H1 (cell line): Measurements from ENCODE around the gene EPHB1. TPM values are rescaled to one million over a fixed set of nuclear protein-coding genes. Genes with fewer than 3 reads are reported as not detected.

ENCODE experiments used
- CTCF ChIA-PET: fragments of 300-600 bp; sonication (Branson Sonifier 250); formaldehyde crosslinking; loops from one replicate; lab custom pipeline; 2021; ENCODE audit not compliant: partially characterized antibody; lab: Charles Lee
- POLR2A ChIA-PET: fragments of 300-600 bp; sonication (Branson Sonifier 250); formaldehyde crosslinking; loops from one replicate; lab custom pipeline; 2021; ENCODE audit warnings: inconsistent platforms; ENCODE audit not compliant: partially characterized antibody; lab: Charles Lee
- DNase-seq, 2 experiments: peaks; one replicate each; pipeline versions ENCODE4 v3.0.0 to v3.0.0-alpha.2; 2010 to 2022; ENCODE audit warnings: low spot score in 2 of 2, low read depth in 1 of 2, mixed read lengths in 1 of 2
- FAIRE-seq: peaks from 2 replicates; lab custom pipeline; 2011; peaks lifted over from hg19 to GRCh38; lab: Jason Lieb, UNC
- H2AFZ ChIP-seq: 2 replicates; pipeline ENCODE4 v1.8.1; 2012; ENCODE audit warnings: low read length, inconsistent platforms
- H2AK5ac ChIP-seq: 2 replicates; pipeline ENCODE4 v1.6.1; 2013; ENCODE audit warnings: low read depth, low read length
- H2BK120ac ChIP-seq: replicated peaks from 2 replicates; pipeline ENCODE3; 2013; ENCODE audit warnings: low read depth, low read length, inconsistent platforms
- H2BK12ac ChIP-seq: 2 replicates; pipeline ENCODE4 v1.6.1; 2013; ENCODE audit warnings: low read depth, low read length
- H2BK15ac ChIP-seq: 2 replicates; pipeline ENCODE4 v1.6.1; 2013; ENCODE audit warnings: low read length
- H2BK20ac ChIP-seq: 2 replicates; pipeline ENCODE4 v1.6.1; 2013; ENCODE audit warnings: low read length
- H2BK5ac ChIP-seq: 2 replicates; pipeline ENCODE4 v1.6.1; 2013; ENCODE audit warnings: low read depth, low read length
- H3K14ac ChIP-seq: 2 replicates; pipeline ENCODE4 v1.6.1; 2013; ENCODE audit warnings: inconsistent platforms; ENCODE audit not compliant: insufficient read length
- H3K18ac ChIP-seq: 2 replicates; pipeline ENCODE4 v1.6.1; 2013; ENCODE audit warnings: low read length; ENCODE audit errors: extremely low read depth
- H3K23ac ChIP-seq: 2 replicates; pipeline ENCODE4 v1.6.1; 2013; ENCODE audit warnings: inconsistent platforms; ENCODE audit not compliant: insufficient read length
- H3K23me2 ChIP-seq: 2 replicates; pipeline ENCODE4 v1.6.1; 2013; ENCODE audit warnings: low read depth, low read length
- H3K27ac ChIP-seq: 2 replicates; pipeline ENCODE4 v1.6.1; 2011; ENCODE audit warnings: low read depth, low read length, inconsistent platforms
- H3K27me3 ChIP-seq, 4 experiments: replicated peaks in 1 of 4; 1 replicate in 1 of 4; 2 replicates in 3 of 4; pipeline versions ENCODE4 v1.6.1 to v1.8.1; 2011 to 2013; ENCODE audit warnings: low read length in 3 of 4, mild to moderate bottlenecking in 3 of 4, inconsistent platforms in 2 of 4, mixed read lengths in 2 of 4, moderate library complexity in 1 of 4; ENCODE audit not compliant: control insufficient read depth in 3 of 4, insufficient read depth in 3 of 4; ENCODE audit errors: extremely low read depth in 1 of 4
- H3K36me3 ChIP-seq, 4 experiments: 2 replicates each; pipeline versions ENCODE4 v1.6.1 to v1.8.1; 2011 to 2013; ENCODE audit warnings: mild to moderate bottlenecking in 4 of 4, low read length in 3 of 4, moderate library complexity in 2 of 4, control low read depth in 1 of 4, inconsistent platforms in 1 of 4; ENCODE audit not compliant: insufficient read depth in 4 of 4, control insufficient read depth in 2 of 4
- H3K4ac ChIP-seq: replicated peaks from 2 replicates; pipeline ENCODE3; 2013; ENCODE audit warnings: low read length, low read depth, mixed read lengths, inconsistent platforms; ENCODE audit not compliant: insufficient read length
- H3K4me1 ChIP-seq, 4 experiments: replicated peaks in 1 of 4; 1 replicate in 1 of 4; 2 replicates in 3 of 4; pipeline versions ENCODE4 v1.6.1 to v1.8.1; 2011 to 2013; ENCODE audit warnings: low read length in 3 of 4, inconsistent platforms in 2 of 4, mixed read lengths in 1 of 4; ENCODE audit not compliant: insufficient read depth in 4 of 4, control insufficient read depth in 3 of 4
- H3K4me2 ChIP-seq, 2 experiments: 2 replicates each; pipeline versions ENCODE4 v1.6.1 to v1.8.1; 2011 to 2013; ENCODE audit warnings: low read depth in 2 of 2, low read length in 2 of 2, control low read depth in 1 of 2, inconsistent platforms in 1 of 2, mild to moderate bottlenecking in 1 of 2; ENCODE audit not compliant: insufficient read depth in 1 of 2
- H3K4me3 ChIP-seq, 4 experiments: fragments of 200-600, 300-600 bp in 1 of 4; sonication (generic), shearing (Covaris generic), sonication (Bioruptor Twin) in 1 of 4; 2 replicates each; pipeline versions ENCODE4 v1.5.1 to v1.8.1; 2011 to 2016; ENCODE audit warnings: low read length in 4 of 4, low read depth in 3 of 4, control low read depth in 2 of 4, inconsistent platforms in 2 of 4, mild to moderate bottlenecking in 2 of 4, mixed read lengths in 1 of 4, moderate library complexity in 1 of 4; ENCODE audit not compliant: insufficient read depth in 2 of 4; ENCODE audit errors: extremely low read depth in 1 of 4
- H3K56ac ChIP-seq: replicated peaks from 2 replicates; pipeline ENCODE3; 2013; ENCODE audit warnings: low read depth, mild to moderate bottlenecking, mixed read lengths, low read length, inconsistent platforms; ENCODE audit not compliant: insufficient read length
- H3K79me1 ChIP-seq: 2 replicates; pipeline ENCODE4 v1.6.1; 2013; ENCODE audit warnings: low read depth, low read length, control low read depth
- H3K79me2 ChIP-seq, 2 experiments: 2 replicates each; pipeline versions ENCODE4 v1.6.1 to v1.8.1; 2012 to 2013; ENCODE audit warnings: low read length in 2 of 2, mild to moderate bottlenecking in 2 of 2, inconsistent platforms in 1 of 2; ENCODE audit not compliant: insufficient read depth in 2 of 2, control insufficient read depth in 1 of 2
- H3K9ac ChIP-seq, 4 experiments: replicated peaks in 1 of 4; 1 replicate in 1 of 4; 2 replicates in 3 of 4; pipeline versions ENCODE4 v1.6.1 to v1.8.1; 2011 to 2013; ENCODE audit warnings: low read depth in 3 of 4, low read length in 3 of 4, control low read depth in 2 of 4, mild to moderate bottlenecking in 2 of 4, moderate library complexity in 2 of 4, inconsistent platforms in 1 of 4; ENCODE audit errors: extremely low read depth in 1 of 4
- H3K9me3 ChIP-seq, 2 experiments: 2 replicates each; pipeline versions ENCODE4 v1.6.1 to v1.8.1; 2012 to 2013; ENCODE audit warnings: mild to moderate bottlenecking in 2 of 2, moderate library complexity in 2 of 2, control low read depth in 1 of 2, inconsistent platforms in 1 of 2, low read depth in 1 of 2, low read length in 1 of 2, mixed read lengths in 1 of 2; ENCODE audit not compliant: insufficient read depth in 2 of 2
- H4K20me1 ChIP-seq, 2 experiments: replicated peaks in 1 of 2; 2 replicates each; pipeline versions ENCODE3 to v1.8.1; 2011 to 2013; ENCODE audit warnings: inconsistent platforms in 2 of 2, low read length in 2 of 2, mild to moderate bottlenecking in 1 of 2; ENCODE audit not compliant: insufficient read depth in 2 of 2, control insufficient read depth in 1 of 2
- H4K5ac ChIP-seq: 2 replicates; pipeline ENCODE4 v1.6.1; 2013; ENCODE audit warnings: low read length, low read depth, mixed read lengths, inconsistent platforms; ENCODE audit not compliant: insufficient read length
- H4K8ac ChIP-seq: 2 replicates; pipeline ENCODE4 v1.8.0; 2013; ENCODE audit warnings: mild to moderate bottlenecking, moderate library complexity, low read length, inconsistent platforms; ENCODE audit not compliant: insufficient read depth; ENCODE audit errors: extremely low read depth
- H4K91ac ChIP-seq: replicated peaks from 2 replicates; pipeline ENCODE3; 2013; ENCODE audit warnings: low read length, mixed read lengths, inconsistent platforms; ENCODE audit not compliant: insufficient read length
- ATF3 ChIP-seq: IDR thresholded peaks from 2 replicates; pipeline ENCODE4 v1.6.1; 2011; ENCODE audit warnings: low read depth, mild to moderate bottlenecking, low read length; ENCODE audit not compliant: insufficient read depth
- BCL11A ChIP-seq, 2 experiments: IDR thresholded peaks; one replicate each; pipeline ENCODE4 v1.6.1; 2011; ENCODE audit warnings: low read depth in 2 of 2, low read length in 2 of 2, mild to moderate bottlenecking in 2 of 2
- CEBPB ChIP-seq: IDR thresholded peaks from 2 replicates; pipeline ENCODE4 v1.6.1; 2012; ENCODE audit warnings: low read depth, low read length
- CHD1 ChIP-seq: IDR thresholded peaks from 2 replicates; pipeline ENCODE4 v1.6.1; 2012; ENCODE audit warnings: low read depth, low read length, improper control_type of control experiment
- HDAC2 ChIP-seq, 2 experiments: fragments of 300-600 bp in 1 of 2; sonication (generic) in 1 of 2; IDR thresholded peaks; 2 replicates each; pipeline ENCODE4 v1.6.1; 2011 to 2012; ENCODE audit warnings: low read depth in 2 of 2, low read length in 2 of 2, mild to moderate bottlenecking in 2 of 2, moderate library complexity in 2 of 2, borderline replicate concordance in 1 of 2, inconsistent platforms in 1 of 2
- KDM1A ChIP-seq: fragments of 200-600, 300-600 bp; sonication (generic); IDR thresholded peaks from 2 replicates; pipeline ENCODE4 v1.7.1; 2016; ENCODE audit warnings: mild to moderate bottlenecking, low read length, borderline replicate concordance
- NRF1 ChIP-seq: IDR thresholded peaks from 2 replicates; pipeline ENCODE4 v1.6.1; 2011; ENCODE audit warnings: mild to moderate bottlenecking, low read depth, low read length, improper control_type of control experiment
- RAD21 ChIP-seq, 2 experiments: IDR thresholded peaks in 1 of 2; conservative IDR thresholded peaks in 1 of 2; 2 replicates each; pipeline ENCODE4 v1.6.1; 2011; ENCODE audit warnings: low read depth in 2 of 2, low read length in 2 of 2, improper control_type of control experiment in 1 of 2, inconsistent platforms in 1 of 2, mild to moderate bottlenecking in 1 of 2, moderate library complexity in 1 of 2
- RBBP5 ChIP-seq: IDR thresholded peaks from 2 replicates; pipeline ENCODE4 v1.7.1; 2012; ENCODE audit warnings: low read depth, mild to moderate bottlenecking, inconsistent platforms, low read length, moderate library complexity, borderline replicate concordance
- RXRA ChIP-seq: IDR thresholded peaks from 2 replicates; pipeline ENCODE4 v1.6.1; 2011; ENCODE audit warnings: low read depth, mild to moderate bottlenecking, low read length, moderate library complexity; ENCODE audit not compliant: insufficient read depth
- SAP30 ChIP-seq: fragments of 300-600 bp; sonication (generic); IDR thresholded peaks from 2 replicates; pipeline ENCODE4 v1.7.1; 2012; ENCODE audit warnings: low read length, moderate library complexity, mild to moderate bottlenecking, inconsistent platforms; ENCODE audit not compliant: insufficient read depth, insufficient replicate concordance
- SP4 ChIP-seq: IDR thresholded peaks from 2 replicates; pipeline ENCODE4 v1.6.1; 2012; ENCODE audit warnings: low read length, inconsistent platforms
- SUZ12 ChIP-seq: fragments of 200-600 bp; sonication (generic); IDR thresholded peaks from 2 replicates; pipeline ENCODE4 v1.6.1; 2012; ENCODE audit warnings: mild to moderate bottlenecking, inconsistent platforms, low read length, moderate library complexity, mixed read lengths
- WGBS, 2 experiments: shearing (Covaris generic) in 1 of 2; methylation state at CpG; one replicate each; pipeline versions ENCODE4 v1.1.6 to v1.1.7; 2013 to 2015; ENCODE audit warnings: low lambda C conversion rate in 2 of 2, mixed read lengths in 2 of 2, inconsistent platforms in 1 of 2, low coverage in 1 of 2, missing lambda C conversion rate in 1 of 2; ENCODE audit not compliant: insufficient replicate concordance in 2 of 2, insufficient coverage in 1 of 2, insufficient read length in 1 of 2; ENCODE audit errors: extremely low coverage in 1 of 2, missing lambda C conversion rate in 1 of 2; 5-methylcytosine and 5-hydroxymethylcytosine counted together
- polyA plus RNA-seq, 7 experiments: library from polyadenylated mRNA; depleted of rRNA in 3 of 7; stranded (reverse) in 5 of 7; unstranded in 2 of 7; fragments of >200 nt in 5 of 7; fragments of 200-250 nt in 2 of 7; gene quantifications; 1 replicate in 5 of 7; 2 replicates in 1 of 7; 4 replicates in 1 of 7; pipeline versions ENCODE4 v1.2.1 to v1.2.3, GENCODE V29; 2011 to 2013; ENCODE audit warnings: missing spikeins in 2 of 7, mixed read lengths in 2 of 7
- total RNA-seq: library from RNA; stranded (reverse); fragmentation: NEBNext Ultra II Directional; extraction: Animal tissue kit (Norgen Biotek cat#: 25700); gene quantifications from 2 replicates; pipeline ENCODE4 v1.2.1, GENCODE V29; 2021

EPHB1 gene
- total and polyA plus RNA-seq, 2 of the 8 experiments (the other 6 are each of a cell fraction or from before 2014, with no cell fraction given) = 3.5 to 5.9 TPM

DNA sequence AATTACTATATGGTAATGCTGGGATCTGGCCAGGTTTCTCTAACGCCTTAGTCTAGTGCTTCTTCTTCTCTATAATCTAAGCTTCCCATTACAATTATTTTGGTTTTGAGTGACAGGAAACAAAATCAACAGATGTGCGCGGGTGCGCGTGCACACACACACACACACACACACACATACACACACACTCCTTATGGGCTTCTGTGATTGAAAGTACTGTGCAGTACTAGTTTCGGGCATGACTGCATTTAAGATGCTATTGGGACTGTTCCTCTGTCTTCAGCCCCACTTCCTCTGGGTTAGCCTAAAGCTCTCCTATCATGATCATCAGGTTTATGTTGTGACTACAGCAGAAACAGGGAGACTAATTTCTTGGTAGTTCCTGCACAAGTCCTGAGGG, 32.2 kb downstream of the EPHB1 start:
- no peak overlapping the region for H2BK120ac ChIP-seq
- no peak overlapping the region for H3K4me2 ChIP-seq
- H3K4me1 ChIP-seq = no peaks in the 10 kb centered on the region
- no peak overlapping the region for H2BK20ac ChIP-seq
- no peak overlapping the region for H2BK15ac ChIP-seq
- no peak overlapping the region for H4K91ac ChIP-seq
- ChIA-PET CTCF (interaction anchor here (1.0 to 4.7 kb wide), 5 partner anchors 11 to 256 kb away, joined by 3 to 29 read pairs (median 3); partner anchors contain the start of gene EPHB1), POLR2A (no interaction called here)
- no peak overlapping the region for H3K9ac ChIP-seq
- no peak overlapping the region for H3K27ac ChIP-seq
- DNase-seq (no peak), FAIRE-seq (no peak)
- no peak overlapping the region for H3K18ac ChIP-seq
- no peaks in the 10 kb centered on the region for H3K23me2 ChIP-seq
- H3K4me3 ChIP-seq = no peak overlapping the region
- H3K56ac ChIP-seq = no peak overlapping the region
- no peak overlapping the region for H2BK12ac ChIP-seq
- no peak overlapping the region for H3K23ac ChIP-seq
- no peaks in the 10 kb centered on the region; a peak in 1 of 7 replicates for H3K27me3 ChIP-seq
- WGBS, 2 experiments = 89% methylated on average over 6 of the region's 6 CpGs; no CpG with 5 or more reads in 1 of the 2 experiments
- H3K9me3 ChIP-seq = no peaks in the 10 kb centered on the region
- no peaks in the 10 kb centered on the region for H3K79me1 ChIP-seq
- H3K79me2 ChIP-seq = no peaks in the 10 kb centered on the region
- H4K20me1 ChIP-seq = no peaks in the 10 kb centered on the region
- no peak overlapping the region for H4K5ac ChIP-seq
- H2AFZ ChIP-seq = no peak overlapping the region
- no peaks in the 10 kb centered on the region for H3K36me3 ChIP-seq
- no peak overlapping the region for H2BK5ac ChIP-seq
- no peak overlapping the region for H3K4ac ChIP-seq
- H4K8ac ChIP-seq = no peak overlapping the region
- H3K14ac ChIP-seq = no peak overlapping the region
- H2AK5ac ChIP-seq = no peak overlapping the region
- TF ChIP-seq HDAC2 (IDR thresholded peaks at IDR 0.05; ENCODE audit: borderline replicate concordance in 1 of 2, low read depth in 2 of 2, low read length in 2 of 2) = no peak
- TF ChIP-seq SP4 = no peak
- no peak for TF ChIP-seq CHD1
- no peak for TF ChIP-seq RBBP5
- TF ChIP-seq SAP30 = no peak
- no peak for TF ChIP-seq SUZ12
- TF ChIP-seq KDM1A = no peak
- no peak for TF ChIP-seq RXRA
- TF ChIP-seq RAD21 (IDR thresholded peaks at IDR 0.05 in 1 of 2, conservative IDR thresholded peaks at IDR 0.05 in 1 of 2; ENCODE audit: low read depth in 2 of 2, low read length in 2 of 2) = no peak
- no peak for TF ChIP-seq NRF1
- no peak for TF ChIP-seq CEBPB
- no peak for TF ChIP-seq ATF3
- TF ChIP-seq BCL11A (IDR thresholded peaks at IDR 0.05; ENCODE audit: low read depth in 2 of 2, low read length in 2 of 2) = no peak
